GM12873 (cell line): ENCODE measurements around the gene ATP8A1.

Experiments
- CTCF ChIP-seq: IDR thresholded peaks from 2 replicates; pipeline ENCODE4 v1.5.1; 2012; ENCODE audit warnings: low read depth, mild to moderate bottlenecking, moderate library complexity, low read length, control low read depth; ENCODE audit not compliant: insufficient read depth; ENCODE audit errors: missing control alignments

ATP8A1 gene

GRCh38 chr4:42371305-42372252 lies 285.3 kb downstream of the ATP8A1 start:
- peak; percentile 58 for TF ChIP-seq CTCF

GRCh38 chr4:42369489-42369888 lies 287.4 kb downstream of the ATP8A1 start:
- TF ChIP-seq CTCF, result no peak

- TF ChIP-seq CTCF, result no peak
These were observed 289.9 kb downstream of the ATP8A1 start for GRCh38 chr4:42366959-42367358.

- TF ChIP-seq CTCF, result no peak
These were observed 292.4 kb downstream of the ATP8A1 start for GRCh38 chr4:42364266-42365053.

- no peak for TF ChIP-seq CTCF
These were observed 293.3 kb downstream of the ATP8A1 start for GRCh38 chr4:42363614-42364013.

GRCh38 chr4:42362591-42362990 lies 294.3 kb downstream of the ATP8A1 start:
- no peak for TF ChIP-seq CTCF

- no peak for TF ChIP-seq CTCF
These were observed 295.4 kb downstream of the ATP8A1 start for GRCh38 chr4:42361456-42361855.
